Medulla oblongata (tissue), 1 donor: ENCODE results near the gene MFGE8.

Source experiments
- DNase-seq: peaks from one replicate; pipeline ENCODE4 v3.0.0-alpha.2; 2015; ENCODE audit errors: extremely low spot score

The MFGE8 gene

DNA sequence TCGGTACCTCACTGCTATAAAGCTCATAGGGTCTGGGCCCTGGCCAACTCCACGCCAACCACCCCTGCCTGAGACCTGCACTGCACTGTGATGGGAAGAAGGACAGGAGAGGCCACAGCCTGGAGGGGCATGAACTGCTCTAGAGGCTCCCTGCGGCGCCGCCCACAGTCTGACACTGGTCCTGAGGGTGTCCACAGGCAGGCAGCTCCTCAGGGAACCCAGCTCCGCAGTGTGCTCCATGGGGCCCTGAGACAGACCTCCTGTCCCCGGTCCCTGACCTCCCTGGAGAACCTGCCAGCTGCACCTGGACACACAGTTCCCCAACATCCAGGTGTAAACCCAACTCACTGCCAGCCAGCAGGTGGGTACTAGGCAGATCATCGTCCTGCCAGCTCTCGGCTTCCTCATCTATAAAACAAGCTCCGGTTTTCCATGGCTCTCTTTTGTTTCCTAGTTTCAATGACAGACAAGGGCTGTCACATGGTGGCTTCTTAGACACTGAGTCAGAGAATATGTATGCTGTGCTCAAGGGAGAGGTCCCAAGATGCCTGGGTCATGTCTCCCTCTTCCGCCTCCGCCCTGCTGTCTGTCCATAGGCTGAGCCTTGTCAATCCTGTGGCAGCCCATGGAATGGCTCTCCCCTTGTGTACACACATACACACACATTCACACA lies 12.7 kb downstream of the MFGE8 start:
- no peak for DNase-seq

DNA sequence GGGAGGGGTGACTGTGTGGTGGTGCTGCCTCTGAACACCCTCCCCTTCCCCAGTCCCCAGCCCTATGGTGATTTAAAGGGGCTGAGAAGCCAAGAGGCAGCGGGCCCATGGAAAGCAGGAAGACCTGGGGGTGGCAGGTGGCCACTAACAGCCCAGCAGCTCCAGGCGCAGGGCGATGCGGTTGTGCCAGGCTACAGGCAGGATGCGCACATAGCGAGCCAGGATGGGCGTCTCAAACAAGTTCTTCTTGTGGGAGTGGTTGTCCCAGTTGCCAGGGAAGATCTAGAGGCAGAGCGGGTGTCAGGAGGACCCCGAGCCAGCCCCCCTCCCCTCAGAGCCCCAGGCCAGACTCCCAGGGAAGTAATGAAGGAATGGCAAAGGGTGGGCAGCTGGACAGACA lies 13.9 kb downstream of the MFGE8 start:
- no peak for DNase-seq

DNA sequence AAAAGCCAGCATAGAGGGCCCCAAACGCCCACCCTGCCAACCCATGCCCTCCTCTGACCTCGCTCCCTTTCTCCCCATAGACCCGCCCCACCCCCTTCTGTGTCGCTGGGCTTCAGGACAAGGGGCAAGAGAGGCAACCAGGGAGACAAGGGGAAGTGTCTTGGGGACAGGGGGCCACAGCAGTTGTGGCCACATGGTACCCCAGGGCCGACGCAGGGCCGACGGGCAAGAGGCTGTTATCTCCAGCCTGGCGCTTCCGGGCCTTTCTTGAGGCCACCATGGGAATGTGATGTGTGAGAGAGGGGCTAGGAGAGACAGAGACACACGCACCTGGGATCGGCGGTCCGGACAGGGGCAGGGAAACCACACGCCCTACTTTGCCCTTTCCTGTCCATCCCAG lies 14.4 kb downstream of the MFGE8 start:
- no peak for DNase-seq

DNA sequence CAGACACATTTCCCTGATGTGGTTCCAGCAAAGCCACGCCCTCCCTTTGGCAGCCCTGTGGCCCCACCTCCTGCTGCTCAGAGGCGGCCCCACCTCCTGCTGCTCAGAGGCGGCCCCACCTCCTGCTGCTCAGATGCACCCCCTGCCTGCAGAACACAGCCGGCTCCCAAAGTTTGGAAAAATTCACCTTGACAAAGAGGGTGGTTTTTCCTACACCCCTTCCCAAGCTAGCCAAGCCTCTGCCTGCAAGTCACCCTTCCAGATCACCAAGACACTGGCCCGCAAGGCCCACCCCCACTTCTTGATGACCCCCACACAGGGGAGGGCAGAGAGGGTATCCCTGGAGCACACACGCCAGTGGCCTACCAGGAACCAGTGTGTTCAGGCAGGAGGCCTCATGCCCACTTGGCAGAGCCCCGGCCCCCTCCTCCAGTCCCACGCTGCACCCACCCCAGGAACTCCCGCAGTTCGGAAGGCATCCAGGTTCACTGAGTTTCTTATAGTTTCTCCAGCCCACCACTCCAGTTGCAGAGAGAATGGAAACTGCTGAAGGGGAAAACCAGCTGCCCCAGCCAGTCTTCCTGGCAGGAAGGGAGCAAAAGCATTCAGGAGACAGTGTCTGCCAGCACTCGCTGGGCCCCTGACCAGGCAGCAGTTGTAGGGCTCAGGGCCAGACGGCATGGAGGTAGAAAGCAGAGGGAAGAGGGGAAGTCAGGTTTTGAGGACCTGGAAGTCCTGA lies 15.6 kb downstream of the MFGE8 start:
- DNase-seq, result peak; percentile 73

DNA sequence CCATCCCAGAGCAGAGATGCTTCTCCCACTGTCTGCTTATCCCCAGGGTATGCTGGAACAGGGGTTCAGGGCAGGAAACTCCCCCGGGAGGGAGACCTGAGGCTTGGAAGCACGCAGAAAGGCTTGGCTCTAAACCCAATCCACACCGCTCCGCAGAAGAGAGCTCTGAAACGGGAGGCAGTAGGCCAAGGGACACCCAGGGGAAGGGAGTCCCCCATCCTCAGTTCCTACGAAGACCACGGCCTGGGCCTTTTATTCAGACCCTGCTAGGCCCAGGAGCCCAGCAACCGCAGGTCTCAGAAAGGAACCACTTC lies 16.1 kb downstream of the MFGE8 start:
- DNase-seq, result no peak

DNA sequence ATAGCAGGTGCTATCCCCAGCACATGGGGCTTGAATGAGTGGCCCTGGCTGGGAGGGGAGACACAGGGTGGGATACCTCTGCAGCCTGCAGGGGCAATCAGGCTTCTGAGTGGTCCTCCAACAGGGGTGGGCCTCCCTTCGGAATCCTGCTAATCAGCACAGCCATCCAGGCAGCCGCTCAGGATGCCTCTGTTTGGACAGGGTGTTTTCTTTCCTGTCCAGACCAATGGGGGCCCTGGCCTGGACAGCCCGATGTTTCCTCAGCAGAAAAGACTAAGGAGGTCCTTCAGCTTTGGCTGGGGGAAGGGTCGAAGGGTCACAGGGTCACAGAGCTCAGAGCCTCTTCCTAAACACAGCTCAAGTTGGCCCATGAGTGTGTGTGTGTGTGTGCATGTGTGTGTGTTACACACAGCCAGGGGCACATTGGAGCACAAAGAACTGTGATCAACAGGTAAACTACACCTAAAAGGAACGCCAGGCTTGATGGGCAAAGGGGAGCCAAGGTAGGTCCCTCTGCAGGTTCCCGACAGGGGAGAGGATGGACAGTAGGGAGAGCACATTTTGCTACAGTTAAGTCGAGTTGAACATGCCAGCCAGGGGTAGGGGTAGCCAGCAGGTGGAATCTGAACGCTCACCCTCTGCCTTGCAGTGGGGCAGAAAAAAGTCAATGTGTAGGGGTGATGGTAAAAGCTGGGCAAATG lies 16.7 kb downstream of the MFGE8 start:
- DNase-seq, result no peak

DNA sequence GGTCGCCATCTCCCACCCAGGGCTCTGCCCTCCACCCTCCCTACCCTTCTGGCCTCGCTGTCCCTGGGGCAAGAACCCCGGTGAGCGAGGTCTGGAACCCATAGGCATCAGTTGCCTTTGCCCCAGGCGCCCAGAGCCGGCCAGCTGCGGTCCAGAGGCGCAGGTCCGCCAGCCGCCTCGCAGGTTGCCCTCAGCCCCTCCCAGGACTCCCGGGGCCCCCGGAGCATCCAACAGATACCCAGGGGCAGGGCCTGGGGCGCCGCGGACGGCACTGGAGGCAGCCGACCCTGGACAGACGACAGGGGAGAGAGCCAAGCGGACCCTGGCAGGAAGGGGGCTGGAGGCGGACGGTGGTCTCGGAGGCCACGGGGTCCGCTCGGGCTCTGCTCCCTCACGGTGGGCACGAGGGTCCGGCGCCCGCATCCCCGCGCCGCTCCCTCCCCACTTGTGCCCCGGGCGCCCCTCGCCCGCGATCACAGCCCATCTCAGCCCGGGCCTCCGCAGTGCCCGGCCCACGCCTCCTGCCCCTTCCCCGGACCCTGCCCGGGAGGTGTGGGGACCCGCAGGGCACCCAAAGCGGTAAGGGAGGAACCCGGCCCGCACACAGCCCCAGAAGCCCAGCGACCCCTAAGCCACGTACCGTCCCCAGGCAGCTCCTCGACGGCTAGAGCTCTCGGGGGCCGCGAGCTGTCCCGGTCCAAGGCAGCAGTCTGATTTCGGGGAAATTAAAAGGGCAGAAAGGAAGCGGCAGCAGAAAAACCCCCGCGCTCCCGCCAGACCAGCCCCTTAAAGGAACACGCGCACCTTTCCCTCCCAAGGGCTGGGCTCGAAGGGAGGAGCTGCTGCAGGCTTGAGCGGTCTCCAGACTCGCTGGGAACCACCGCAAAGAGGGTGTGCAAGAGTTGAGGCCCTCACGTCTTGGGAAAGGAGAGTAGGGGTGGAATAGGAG lies 18.1 kb downstream of the MFGE8 start, which contains the start of gene HAPLN3:
Gene HAPLN3, minus strand, starts transcription at position 726 of the 949 bp plus-strand sequence. CDS start 8,246 bp downstream, outside the sequence.
- DNase-seq, result no peak

DNA sequence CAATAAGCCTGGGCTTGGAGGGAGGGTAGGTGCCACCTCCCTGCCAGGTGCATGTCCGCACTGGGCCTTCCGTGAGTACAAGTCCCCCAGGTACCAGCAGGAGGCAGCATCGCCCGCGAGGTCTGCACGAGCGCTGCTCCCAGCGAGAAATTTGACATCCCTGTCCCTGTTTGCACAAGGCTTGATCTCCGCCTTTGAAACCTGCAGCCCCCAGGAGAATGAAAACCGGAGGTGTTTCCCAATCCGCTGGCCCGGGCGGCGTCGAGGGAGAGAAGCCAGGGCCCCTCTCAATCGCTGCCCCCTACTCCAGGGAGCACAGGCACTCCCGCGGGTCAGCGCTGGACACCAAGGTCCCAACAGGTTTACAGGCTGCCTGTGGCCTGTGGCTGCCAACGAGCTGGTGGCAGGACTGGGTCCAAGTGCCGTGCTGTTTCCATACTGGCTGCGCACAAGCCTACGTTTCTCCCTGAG lies 18.8 kb downstream of the MFGE8 start:
- no peak for DNase-seq

DNA sequence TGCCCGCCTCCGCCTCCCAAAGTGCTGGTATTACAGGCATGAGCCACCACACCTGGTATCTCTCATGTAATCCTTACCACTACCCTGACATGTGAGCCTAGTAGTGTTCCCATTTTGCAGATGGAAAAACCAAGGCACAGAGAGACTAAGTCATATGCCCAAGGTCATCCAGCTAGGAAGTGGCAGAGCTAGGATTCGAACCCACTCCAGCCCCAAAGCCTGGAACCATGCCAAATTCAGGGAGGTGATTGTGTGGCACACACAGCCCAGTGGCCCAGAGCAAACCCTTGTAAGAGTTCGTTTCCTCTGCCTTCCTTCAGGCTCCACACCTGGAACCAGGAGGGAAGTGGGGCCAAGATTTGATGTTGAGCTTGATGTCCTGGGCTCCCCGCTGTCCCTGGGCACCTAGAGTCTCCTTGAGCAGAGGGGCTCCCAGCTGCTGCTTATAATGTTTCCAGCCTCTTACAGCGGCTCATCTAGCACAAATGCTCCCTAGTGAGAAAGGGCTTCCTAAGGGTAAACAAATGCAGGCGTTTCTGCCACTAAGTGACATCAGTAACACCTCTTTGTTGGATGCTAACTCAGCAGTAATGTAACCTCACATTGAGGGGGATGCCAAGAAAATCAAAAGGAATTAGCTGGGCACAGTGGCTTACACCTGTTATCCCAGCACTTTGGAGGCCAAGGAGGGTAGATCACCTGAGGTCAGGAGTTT lies 21.5 kb downstream of the MFGE8 start:
- DNase-seq, result no peak

DNA sequence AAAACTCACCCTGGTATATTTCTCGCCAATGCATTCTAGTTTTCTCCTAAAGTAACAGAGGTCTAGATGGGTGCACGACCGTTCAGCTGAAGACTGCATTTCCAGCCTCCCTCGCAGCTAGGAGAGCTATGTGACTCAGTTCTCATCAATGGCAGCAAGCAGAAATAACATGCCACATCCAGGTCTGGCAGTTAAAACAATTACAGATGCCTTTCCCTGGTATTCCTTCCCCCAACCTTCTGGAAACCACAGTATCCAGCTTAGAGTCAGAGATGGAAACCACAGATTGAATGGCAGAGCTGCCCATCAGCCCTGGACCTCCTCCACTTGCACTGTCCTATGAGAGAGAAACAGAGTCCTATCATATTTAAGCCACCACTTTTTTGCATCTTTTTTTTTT lies 22.7 kb downstream of the MFGE8 start:
- no peak for DNase-seq

DNA sequence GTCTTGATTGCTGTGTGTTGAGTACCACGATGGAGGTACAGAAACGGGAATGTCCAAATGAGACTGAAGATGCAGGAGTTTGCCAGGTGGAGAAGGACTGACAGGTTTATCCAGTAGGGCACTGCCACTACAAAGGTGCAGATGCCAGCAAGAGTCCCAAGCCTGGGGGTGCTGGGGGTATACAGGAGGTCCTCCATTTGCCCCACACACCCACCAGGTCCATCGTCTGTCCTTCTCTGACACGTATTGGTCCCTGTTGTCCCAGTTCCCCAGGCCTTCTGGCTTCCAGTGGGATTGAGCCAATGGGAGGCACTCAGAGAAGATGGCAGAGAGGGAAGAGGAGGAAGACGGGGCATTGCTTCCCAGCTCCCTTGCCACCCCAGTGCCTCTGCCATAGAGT lies 24.5 kb downstream of the MFGE8 start:
- no peak for DNase-seq

DNA sequence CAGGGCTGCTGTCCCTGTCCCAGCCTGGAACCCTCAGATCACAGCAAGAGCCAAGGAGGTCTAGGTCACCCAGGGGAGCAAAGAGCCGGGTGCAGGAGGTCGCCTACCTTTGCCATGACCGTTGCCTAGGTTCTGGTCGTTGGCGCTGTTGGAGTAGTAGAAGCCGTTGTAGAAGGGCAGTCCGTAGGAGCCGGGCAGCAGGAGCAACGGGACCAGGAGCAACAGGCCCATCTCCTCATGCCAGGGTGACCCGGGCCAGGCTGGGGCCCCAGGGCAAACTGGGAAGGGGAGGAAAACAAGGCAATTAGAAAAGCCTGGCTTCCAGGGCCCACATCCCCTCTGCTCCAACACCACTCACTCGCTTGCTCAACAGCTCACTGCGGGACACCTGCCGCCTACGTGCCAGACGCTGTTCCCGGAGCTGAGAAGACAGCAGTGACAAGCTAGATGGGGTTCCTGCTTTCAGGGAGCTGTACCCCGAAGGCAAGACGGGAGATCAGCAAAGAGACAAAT lies 26.1 kb downstream of the MFGE8 start:
- no peak for DNase-seq

DNA sequence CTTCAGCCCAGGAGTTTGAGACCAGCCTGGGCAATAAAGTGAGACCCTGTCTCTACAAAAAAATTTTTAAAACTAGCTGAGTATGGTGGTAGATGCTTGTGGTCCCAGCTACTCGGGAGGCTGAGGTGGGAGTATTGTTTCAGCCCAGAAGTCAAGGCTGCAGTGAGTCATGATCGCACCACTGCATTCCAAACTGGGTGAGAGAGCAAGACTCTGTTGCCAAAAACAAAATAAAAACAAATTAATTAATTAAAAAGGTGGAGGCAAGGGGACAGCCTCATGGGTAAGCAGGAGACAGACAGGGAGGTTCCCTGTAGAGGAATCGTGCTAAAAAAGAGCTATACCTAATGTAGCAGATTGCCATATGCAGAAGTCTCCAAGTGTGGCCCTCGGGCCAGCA lies 30.4 kb downstream of the MFGE8 start:
- no peak for DNase-seq

DNA sequence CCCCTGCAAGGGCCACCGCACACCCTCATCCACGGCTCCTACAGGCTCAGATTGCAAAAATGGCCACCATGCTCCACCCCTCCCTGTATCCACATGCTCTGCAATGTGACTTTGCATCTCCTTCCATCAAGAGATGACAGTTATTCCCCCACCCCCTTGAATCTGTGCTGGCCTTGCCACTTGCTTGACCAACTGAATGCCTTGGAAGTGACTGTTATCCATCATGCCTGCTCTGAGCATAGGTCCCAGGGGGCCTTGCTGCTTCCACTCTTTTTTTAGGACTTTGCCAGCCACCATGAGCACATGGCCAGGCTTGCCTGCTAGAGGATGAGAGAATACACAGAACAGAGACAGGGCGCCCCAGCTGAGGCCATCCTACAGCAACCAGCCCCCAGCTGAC lies 31.4 kb downstream of the MFGE8 start:
- no peak for DNase-seq

DNA sequence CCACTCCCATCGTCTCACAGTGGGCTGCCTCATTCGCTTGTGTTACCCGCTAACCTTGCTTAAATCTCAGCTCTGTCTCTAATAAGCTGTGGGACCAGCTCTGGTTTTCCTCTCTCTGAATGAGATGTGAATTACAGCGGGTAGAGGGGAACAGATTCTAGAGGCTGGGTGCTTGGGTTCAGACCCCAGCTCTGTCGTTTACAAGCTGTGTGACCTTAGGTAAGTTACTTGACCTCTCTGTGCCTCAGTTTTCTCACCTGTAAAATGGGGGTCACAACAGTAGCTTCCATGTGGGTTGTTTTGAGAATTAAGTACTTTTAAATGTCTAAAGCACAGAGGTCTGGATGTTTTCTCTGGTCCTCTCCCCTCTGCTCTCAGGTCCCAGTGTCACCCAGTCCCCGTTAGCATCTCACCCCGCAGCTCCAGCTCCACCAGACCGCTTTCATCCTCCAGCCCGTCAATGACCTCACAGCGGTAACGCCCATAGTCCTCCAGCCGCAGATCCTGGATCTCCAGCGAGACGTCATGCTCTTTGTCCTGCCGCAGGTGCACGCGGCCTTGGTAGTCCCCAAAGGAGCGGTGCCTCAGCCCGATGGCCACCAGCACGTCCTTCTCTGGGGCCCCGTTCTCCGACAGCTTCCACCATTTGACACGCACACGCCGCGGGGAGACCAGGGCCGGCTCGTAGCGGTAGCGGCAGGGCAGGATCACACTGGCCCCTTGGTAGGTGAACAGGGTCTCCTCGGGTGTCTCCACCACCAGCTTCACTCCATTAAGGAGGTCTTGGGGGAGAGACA lies 32.0 kb downstream of the MFGE8 start:
- no peak for DNase-seq

DNA sequence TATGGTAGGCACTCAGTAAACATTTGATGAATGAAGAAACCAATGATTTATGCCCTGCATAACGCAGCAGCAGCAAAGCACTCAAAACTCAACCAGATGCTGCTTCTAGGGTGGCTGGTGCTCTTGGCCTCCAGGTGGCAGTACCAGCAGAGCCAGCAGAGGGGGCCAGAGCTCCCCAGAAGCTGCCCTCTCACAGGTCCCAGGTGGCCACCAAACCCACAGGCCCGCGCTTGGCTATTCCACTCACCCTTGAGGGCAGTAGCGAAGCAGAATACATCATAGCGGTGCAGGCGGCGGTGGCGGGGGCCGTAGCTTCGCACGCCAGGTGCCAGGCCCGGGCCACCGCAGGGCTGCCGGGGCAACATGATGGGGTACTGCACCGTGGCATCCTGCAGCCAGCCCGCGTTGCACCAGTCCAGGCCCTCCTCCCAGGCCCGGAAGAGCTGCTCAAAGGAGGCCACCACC lies 34.4 kb downstream of the MFGE8 start:
- peak; percentile 10 for DNase-seq

DNA sequence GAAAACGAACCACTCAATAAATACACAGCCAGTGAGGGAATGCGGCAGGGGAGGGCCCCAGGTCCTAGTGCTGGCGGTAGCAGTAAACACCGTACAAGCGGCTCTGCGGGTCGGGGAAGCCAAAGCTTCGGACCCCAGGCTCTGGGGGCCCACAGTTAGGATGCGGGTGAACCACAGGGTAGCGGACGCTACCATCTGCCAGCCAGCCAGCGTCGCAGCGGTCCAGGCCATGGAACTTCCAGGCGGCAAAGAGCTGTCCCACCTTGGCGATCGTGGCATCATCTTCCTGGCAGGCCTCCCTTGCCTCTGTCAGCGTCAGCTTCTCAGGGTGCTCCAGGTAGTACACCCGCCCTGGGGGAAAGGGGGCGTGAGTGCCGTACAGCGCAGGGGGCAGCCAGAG lies 35.3 kb downstream of the MFGE8 start:
- no peak for DNase-seq

DNA sequence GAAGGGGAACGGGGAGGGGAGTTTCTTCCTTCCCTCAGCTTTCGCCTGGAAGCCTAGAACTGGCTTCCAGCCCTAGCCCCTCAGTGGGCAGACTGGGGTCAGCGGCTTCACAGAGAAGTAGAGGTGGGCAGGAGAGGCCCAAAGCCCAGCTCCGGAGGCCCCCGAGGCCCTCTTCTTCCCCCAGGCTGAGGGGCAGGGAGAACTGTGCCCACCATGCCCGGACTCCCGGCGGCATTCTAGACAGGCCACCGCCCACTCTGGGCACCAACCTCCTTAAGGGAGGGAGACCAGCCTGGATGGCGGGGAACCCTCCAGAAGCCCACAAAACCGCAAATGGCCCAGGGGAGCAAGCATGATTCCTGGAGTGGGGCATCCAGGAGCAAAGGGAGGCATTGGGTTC lies 35.8 kb downstream of the MFGE8 start:
- DNase-seq, result no peak

DNA sequence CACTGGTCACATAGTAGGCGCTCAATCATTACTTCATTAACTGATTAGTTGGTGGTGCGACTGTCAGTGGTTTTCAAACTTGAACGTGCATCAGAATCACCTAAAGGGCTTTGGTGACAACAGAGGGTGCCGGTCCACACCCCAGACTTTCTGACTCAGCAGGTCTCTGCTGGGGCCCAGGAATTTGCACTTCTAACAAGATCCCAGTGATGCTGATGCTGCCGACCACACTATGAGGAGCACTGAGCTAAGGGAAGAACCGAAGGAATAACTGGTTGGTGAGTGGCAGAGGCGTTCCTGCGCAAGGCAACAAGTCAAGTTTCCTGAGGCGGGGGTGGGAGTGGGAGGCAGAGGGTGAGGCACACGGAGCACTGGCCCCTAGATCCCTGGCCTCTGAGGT lies 36.6 kb downstream of the MFGE8 start:
- DNase-seq, result no peak

DNA sequence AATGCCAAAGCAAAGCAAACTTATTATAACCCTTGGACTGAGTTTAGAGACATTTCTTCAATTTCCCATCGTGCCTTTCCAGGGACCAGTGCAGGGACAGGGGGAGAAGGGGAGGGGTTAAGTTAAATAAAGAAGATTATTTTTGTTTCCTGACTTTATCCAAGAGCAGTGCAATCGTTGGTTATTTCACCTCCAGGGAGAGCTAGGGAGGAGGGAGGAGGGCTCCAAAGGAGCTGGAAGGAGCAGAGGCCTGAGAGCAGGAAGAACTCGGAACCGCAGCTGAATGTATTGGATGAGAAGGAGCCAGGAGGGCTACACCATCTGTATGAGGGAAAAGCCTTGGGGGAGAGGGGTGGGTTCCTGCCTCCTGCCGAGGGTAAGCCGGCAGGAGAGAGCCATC lies 38.5 kb downstream of the MFGE8 start:
- no peak for DNase-seq
